Measurements from ENCODE around the gene NLGN1.

NLGN1 gene

DNA sequence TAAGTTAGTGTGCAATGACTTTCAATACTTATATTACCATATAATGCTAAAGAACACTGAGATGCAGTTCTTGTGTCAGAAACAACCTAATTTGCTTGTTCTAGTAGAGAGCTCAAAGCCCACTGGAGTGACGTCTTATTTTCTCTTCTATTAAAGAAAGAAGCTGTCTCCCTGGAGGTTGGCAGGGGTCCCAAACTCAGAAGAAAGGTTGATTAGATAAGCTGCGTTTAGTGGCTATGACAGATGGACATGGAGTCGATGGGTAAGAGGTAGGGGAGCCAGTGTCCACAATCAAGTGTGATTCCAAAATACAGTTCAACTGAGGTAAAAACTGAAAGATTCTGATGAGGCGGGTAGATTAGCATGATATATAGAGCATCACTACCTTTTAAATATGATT is 363.6 kb downstream of the NLGN1 start:
- Histone ChIP-seq H3K79me2 (ENCODE audit: control insufficient read depth, insufficient read depth, low read length, poor library complexity) (no peaks in the 10 kb centered on the region), H3K4ac (ENCODE audit: low read depth, low read length) (no peak overlapping the region), H4K12ac (ENCODE audit: low read depth, low read length) (no peak overlapping the region), H2AFZ (ENCODE audit: insufficient read depth, low read length, poor library complexity) (no peak overlapping the region), H3K79me1 (ENCODE audit: low read length) (no peaks in the 10 kb centered on the region), H4K8ac (ENCODE audit: low read depth, low read length) (no peak overlapping the region), H3K27me3 (ENCODE audit: insufficient read depth, low read length) (no peaks in the 10 kb centered on the region), H3K36me3 (ENCODE audit: control insufficient read depth in 1 of 2, insufficient read depth in 2 of 2, low read length in 2 of 2) (no peaks in the 10 kb centered on the region), H3K23ac (ENCODE audit: low read length) (no peak overlapping the region), H3K18ac (ENCODE audit: low read length) (no peak overlapping the region), H3K9ac (ENCODE audit: low read length) (no peak overlapping the region), H3K4me1 (ENCODE audit: control insufficient read depth in 1 of 2, insufficient read depth in 2 of 2, low read length in 2 of 2) (no peaks in the 10 kb centered on the region), H3K9me3 (ENCODE audit: insufficient read depth, low read depth, low read length) (no peaks in the 10 kb centered on the region), H2BK5ac (ENCODE audit: low read depth, low read length, poor library complexity) (no peak overlapping the region), H2AK5ac (ENCODE audit: low read length) (no peak overlapping the region), H3K14ac (ENCODE audit: low read length) (no peak overlapping the region), H4K91ac (ENCODE audit: low read depth, low read length) (no peak overlapping the region), H3K4me3 (ENCODE audit: low read depth, low read length) (no peak overlapping the region), H3K4me2 (ENCODE audit: low read length) (no peak overlapping the region), H2BK12ac (ENCODE audit: low read length) (no peak overlapping the region), H2BK120ac (ENCODE audit: insufficient read depth, low read length, poor library complexity) (no peak overlapping the region), H3K27ac (ENCODE audit: low read depth, low read length) (no peak overlapping the region)
- DNase-seq = no peak
- no CpG with 5 or more reads among the region's 4 CpGs for WGBS (ENCODE audit: extremely low coverage, insufficient coverage, insufficient read length)

DNA sequence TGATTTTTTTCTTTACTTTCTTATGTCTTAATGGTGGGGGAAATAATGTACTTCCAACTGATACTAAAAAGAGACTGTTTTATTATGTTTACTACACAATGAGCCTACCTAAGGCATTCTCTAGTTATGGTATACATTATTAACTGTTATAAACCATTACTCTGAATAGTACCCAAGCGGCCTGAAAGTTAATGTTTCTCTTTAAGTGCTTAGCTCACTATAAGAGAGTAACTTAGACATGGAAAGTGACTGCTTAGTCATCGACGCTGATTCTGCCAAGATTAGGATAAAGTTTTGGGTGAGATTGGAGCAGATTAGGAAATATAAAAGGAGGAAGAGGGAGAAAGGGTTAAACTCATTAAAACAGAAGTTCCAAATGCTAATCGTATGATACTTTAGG is 365.0 kb downstream of the NLGN1 start:
- H3K4ac ChIP-seq (ENCODE audit: low read depth, low read length) = no peak overlapping the region
- no peaks in the 10 kb centered on the region for H3K79me1 ChIP-seq (ENCODE audit: low read length)
- no peak overlapping the region for H3K27ac ChIP-seq (ENCODE audit: low read depth, low read length)
- H4K8ac ChIP-seq (ENCODE audit: low read depth, low read length) = no peak overlapping the region
- no peak overlapping the region for H2BK5ac ChIP-seq (ENCODE audit: low read depth, low read length, poor library complexity)
- no peak overlapping the region for H3K23ac ChIP-seq (ENCODE audit: low read length)
- no peaks in the 10 kb centered on the region for H3K36me3 ChIP-seq (ENCODE audit: control insufficient read depth in 1 of 2, insufficient read depth in 2 of 2, low read length in 2 of 2)
- H3K27me3 ChIP-seq (ENCODE audit: insufficient read depth, low read length) = no peaks in the 10 kb centered on the region
- no peaks in the 10 kb centered on the region for H3K9me3 ChIP-seq (ENCODE audit: insufficient read depth, low read depth, low read length)
- H2AK5ac ChIP-seq (ENCODE audit: low read length) = no peak overlapping the region
- H3K9ac ChIP-seq (ENCODE audit: low read length) = no peak overlapping the region
- WGBS (ENCODE audit: extremely low coverage, insufficient coverage, insufficient read length) = no CpG with 5 or more reads among the region's 4 CpGs
- H4K12ac ChIP-seq (ENCODE audit: low read depth, low read length) = no peak overlapping the region
- no peak overlapping the region for H2BK12ac ChIP-seq (ENCODE audit: low read length)
- no peak overlapping the region for H2AFZ ChIP-seq (ENCODE audit: insufficient read depth, low read length, poor library complexity)
- no peak overlapping the region for H2BK120ac ChIP-seq (ENCODE audit: insufficient read depth, low read length, poor library complexity)
- H3K79me2 ChIP-seq (ENCODE audit: control insufficient read depth, insufficient read depth, low read length, poor library complexity) = no peaks in the 10 kb centered on the region
- DNase-seq = no peak
- H3K14ac ChIP-seq (ENCODE audit: low read length) = no peak overlapping the region
- H3K4me1 ChIP-seq (ENCODE audit: control insufficient read depth in 1 of 2, insufficient read depth in 2 of 2, low read length in 2 of 2) = no peaks in the 10 kb centered on the region
- no peak overlapping the region for H3K4me3 ChIP-seq (ENCODE audit: low read depth, low read length)
- H3K18ac ChIP-seq (ENCODE audit: low read length) = no peak overlapping the region
- no peak overlapping the region for H4K91ac ChIP-seq (ENCODE audit: low read depth, low read length)
- no peak overlapping the region for H3K4me2 ChIP-seq (ENCODE audit: low read length)

DNA sequence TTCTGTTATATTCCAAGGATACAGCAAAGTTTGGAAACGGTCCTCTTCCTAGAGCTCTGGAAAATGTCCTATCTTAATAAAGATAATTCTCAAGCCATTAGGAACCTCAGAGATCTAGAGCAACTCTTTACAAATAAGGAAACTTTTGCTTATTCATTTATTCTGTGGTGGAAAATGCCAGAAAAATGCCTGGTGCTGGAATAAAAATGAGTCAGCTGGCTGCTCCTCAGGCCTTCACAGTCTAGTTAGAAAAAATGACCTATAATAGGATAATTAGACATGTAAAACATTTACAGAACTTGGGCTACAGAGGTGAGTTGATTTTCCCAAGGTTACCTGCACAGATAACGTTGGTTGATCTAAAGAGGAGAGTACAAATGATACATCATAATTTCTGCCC is 372.5 kb downstream of the NLGN1 start:
- H3K9ac ChIP-seq (ENCODE audit: low read length) = no peak overlapping the region
- no peaks in the 10 kb centered on the region for H3K79me1 ChIP-seq (ENCODE audit: low read length)
- no peaks in the 10 kb centered on the region for H3K27me3 ChIP-seq (ENCODE audit: insufficient read depth, low read length)
- H2BK120ac ChIP-seq (ENCODE audit: insufficient read depth, low read length, poor library complexity) = no peak overlapping the region
- WGBS (ENCODE audit: extremely low coverage, insufficient coverage, insufficient read length) = no CpG with 5 or more reads among the region's 2 CpGs
- H3K79me2 ChIP-seq (ENCODE audit: control insufficient read depth, insufficient read depth, low read length, poor library complexity) = no peaks in the 10 kb centered on the region
- DNase-seq = no peak
- H3K4me3 ChIP-seq (ENCODE audit: low read depth, low read length) = no peak overlapping the region
- H3K4me2 ChIP-seq (ENCODE audit: low read length) = no peak overlapping the region
- no peak overlapping the region for H2BK12ac ChIP-seq (ENCODE audit: low read length)
- H3K36me3 ChIP-seq (ENCODE audit: control insufficient read depth in 1 of 2, insufficient read depth in 2 of 2, low read length in 2 of 2) = no peaks in the 10 kb centered on the region
- H3K4ac ChIP-seq (ENCODE audit: low read depth, low read length) = no peak overlapping the region
- H4K91ac ChIP-seq (ENCODE audit: low read depth, low read length) = no peak overlapping the region
- H3K18ac ChIP-seq (ENCODE audit: low read length) = no peak overlapping the region
- H3K23ac ChIP-seq (ENCODE audit: low read length) = no peak overlapping the region
- no peak overlapping the region for H3K14ac ChIP-seq (ENCODE audit: low read length)
- no peak overlapping the region for H2AFZ ChIP-seq (ENCODE audit: insufficient read depth, low read length, poor library complexity)
- no peaks in the 10 kb centered on the region for H3K9me3 ChIP-seq (ENCODE audit: insufficient read depth, low read depth, low read length)
- no peak overlapping the region for H2AK5ac ChIP-seq (ENCODE audit: low read length)
- no peak overlapping the region for H2BK5ac ChIP-seq (ENCODE audit: low read depth, low read length, poor library complexity)
- no peaks in the 10 kb centered on the region for H3K4me1 ChIP-seq (ENCODE audit: control insufficient read depth in 1 of 2, insufficient read depth in 2 of 2, low read length in 2 of 2)
- no peak overlapping the region for H4K12ac ChIP-seq (ENCODE audit: low read depth, low read length)
- no peak overlapping the region for H3K27ac ChIP-seq (ENCODE audit: low read depth, low read length)
- no peak overlapping the region for H4K8ac ChIP-seq (ENCODE audit: low read depth, low read length)

GRCh38 chr3:173770796-173771573 is 373.4 kb downstream of the NLGN1 start:
- Histone ChIP-seq H2AFZ (ENCODE audit: insufficient read depth, low read length, poor library complexity) (no peak overlapping the region), H3K4me3 (ENCODE audit: low read depth, low read length) (no peak overlapping the region), H3K4me2 (ENCODE audit: low read length) (no peak overlapping the region), H3K27ac (ENCODE audit: low read depth, low read length) (no peak overlapping the region), H3K18ac (ENCODE audit: low read length) (no peak overlapping the region), H3K79me1 (ENCODE audit: low read length) (no peaks in the 10 kb centered on the region), H3K27me3 (ENCODE audit: insufficient read depth, low read length) (no peaks in the 10 kb centered on the region), H3K36me3 (ENCODE audit: control insufficient read depth in 1 of 2, insufficient read depth in 2 of 2, low read length in 2 of 2) (no peaks in the 10 kb centered on the region), H3K4me1 (ENCODE audit: control insufficient read depth in 1 of 2, insufficient read depth in 2 of 2, low read length in 2 of 2) (no peaks in the 10 kb centered on the region), H3K79me2 (ENCODE audit: control insufficient read depth, insufficient read depth, low read length, poor library complexity) (no peaks in the 10 kb centered on the region), H3K23ac (ENCODE audit: low read length) (no peak overlapping the region), H3K4ac (ENCODE audit: low read depth, low read length) (no peak overlapping the region), H4K91ac (ENCODE audit: low read depth, low read length) (no peak overlapping the region), H2AK5ac (ENCODE audit: low read length) (no peak overlapping the region), H2BK5ac (ENCODE audit: low read depth, low read length, poor library complexity) (no peak overlapping the region), H3K9ac (ENCODE audit: low read length) (no peak overlapping the region), H3K9me3 (ENCODE audit: insufficient read depth, low read depth, low read length) (no peaks in the 10 kb centered on the region), H2BK12ac (ENCODE audit: low read length) (no peak overlapping the region), H4K12ac (ENCODE audit: low read depth, low read length) (no peak overlapping the region), H2BK120ac (ENCODE audit: insufficient read depth, low read length, poor library complexity) (no peak overlapping the region), H3K14ac (ENCODE audit: low read length) (no peak overlapping the region), H4K8ac (ENCODE audit: low read depth, low read length) (no peak overlapping the region)
- no peak for DNase-seq
- WGBS (ENCODE audit: extremely low coverage, insufficient coverage, insufficient read length) = no CpG with 5 or more reads among the region's 3 CpGs
